Measurements from ENCODE around the gene INPP5K. TPM values are rescaled to one million over a fixed set of nuclear protein-coding genes. Genes with fewer than 3 reads are reported as not detected.

The INPP5K gene
- total RNA-seq, 1 experiment from 2014 or later, result 29.4 TPM

GRCh38 chr17:1560858-1561355 is 44.5 kb upstream of the INPP5K start:
- peaks cover 27 to 29% of the 10 kb centered on the region in 2 experiments for H3K4me1 Mint-ChIP-seq
- H2BK120ac ChIP-seq (ENCODE audit: low read depth, low read length, poor library complexity, severe bottlenecking), result no peak overlapping the region
- peaks cover 17% of the 10 kb centered on the region; the same call in 1 of the 2 replicates for H3K79me2 ChIP-seq (ENCODE audit: insufficient read depth, low read length)
- H4K8ac ChIP-seq (replicated peaks; ENCODE audit: insufficient read length, low read depth, low read length), result no peak overlapping the region
- no CpG with 5 or more reads among the region's 7 CpGs for WGBS (ENCODE audit: extremely low coverage, insufficient read length, low lambda C conversion rate)
- no peaks in the 10 kb centered on the region for H4K20me1 ChIP-seq (ENCODE audit: control insufficient read depth, insufficient read depth, insufficient read length)
- no peaks in the 10 kb centered on the region for H3K27me3 ChIP-seq (ENCODE audit: insufficient read depth, low read length)
- peaks cover 16% of the 10 kb centered on the region for H3K27me3 Mint-ChIP-seq (ENCODE audit: low read depth)
- peaks cover 0 to 20% (median 8%) of the 10 kb centered on the region in 3 experiments; a peak in 3 of 7 replicates for H3K36me3 Mint-ChIP-seq (ENCODE audit: insufficient read depth in 1 of 3, low read depth in 3 of 3)
- no peak overlapping the region for H2BK12ac ChIP-seq (ENCODE audit: insufficient read length, low read depth, low read length)
- H3K4me2 ChIP-seq (ENCODE audit: insufficient read depth, insufficient read length, low read length), result peak overlapping the region; percentile 94
- no peak overlapping the region for H3K56ac ChIP-seq (ENCODE audit: insufficient read length, low read depth, low read length)
- no peak overlapping the region for H2AFZ ChIP-seq (ENCODE audit: low read length)
- peaks cover 11% of the 10 kb centered on the region for H3K79me1 ChIP-seq (ENCODE audit: insufficient read depth, low read depth, low read length, poor library complexity, severe bottlenecking)
- peak overlapping the region; percentile 70 for H3K9ac ChIP-seq (ENCODE audit: extremely low read depth, insufficient read length, low read length)
- no peak overlapping the region for H2AK5ac ChIP-seq (ENCODE audit: insufficient read length, low read length)
- H3K23me2 ChIP-seq (ENCODE audit: insufficient read length, low read depth, low read length, poor library complexity, severe bottlenecking), result peaks cover 8% of the 10 kb centered on the region
- H3K9me3 ChIP-seq (ENCODE audit: control insufficient read depth, low read depth, low read length), result no peaks in the 10 kb centered on the region
- no peak overlapping the region for H3K14ac ChIP-seq (ENCODE audit: insufficient read depth, low read length)
- H4K91ac ChIP-seq (ENCODE audit: insufficient read length, low read depth, low read length), result no peak overlapping the region
- DNase-seq, result no peak
- no peak overlapping the region for H3K27ac Mint-ChIP-seq
- H2BK15ac ChIP-seq (ENCODE audit: low read depth, low read length), result no peak overlapping the region
- H3K4me3 Mint-ChIP-seq, result peak overlapping the region; percentile 84 to 91
- H3K18ac ChIP-seq (ENCODE audit: insufficient read length, low read depth, low read length), result no peak overlapping the region
- H4K5ac ChIP-seq (ENCODE audit: insufficient read length, low read depth, low read length), result no peak overlapping the region
- H3K9me3 Mint-ChIP-seq, result peaks cover 0 to 4% of the 10 kb centered on the region in 2 experiments; a peak in 1 of 5 replicates
- H2BK5ac ChIP-seq (ENCODE audit: insufficient read length, low read length), result no peak overlapping the region
- no peak for TF ChIP-seq CTCF (conservative IDR thresholded peaks at IDR 0.05)
- H3K4me1 ChIP-seq (ENCODE audit: insufficient read depth, low read length), result 0 out of 2 replicates have a peak, but pooled peaks cover 7% of the 10 kb centered on the region
- H3K4ac ChIP-seq (ENCODE audit: low read depth, low read length), result no peak overlapping the region
- no peak overlapping the region for H3K27ac ChIP-seq (ENCODE audit: insufficient read length, low read depth, low read length)
- H2BK20ac ChIP-seq (ENCODE audit: low read depth, low read length, poor library complexity, severe bottlenecking), result no peak overlapping the region
- no peak overlapping the region for H3K23ac ChIP-seq (ENCODE audit: insufficient read length, low read depth, low read length)
- no peak overlapping the region for H3T11ph ChIP-seq (ENCODE audit: low read length)

All from H9 (cell line).